GM19023 (cell line): ENCODE measurements around the gene KDM1B.
"Not testable (repeated sequence)": the region's sequence is repeated elsewhere in the genome, so short reads cannot be mapped to it uniquely, and the experiment has no call there.

ENCODE experiments used
- ATAC-seq: cut with Tn5 transposase; IDR thresholded peaks from one replicate; pipeline ENCODE4 v1.9.1; 2021; ENCODE audit warnings: mild to moderate bottlenecking, moderate library complexity; ENCODE audit not compliant: unreplicated experiment

Gene KDM1B

DNA sequence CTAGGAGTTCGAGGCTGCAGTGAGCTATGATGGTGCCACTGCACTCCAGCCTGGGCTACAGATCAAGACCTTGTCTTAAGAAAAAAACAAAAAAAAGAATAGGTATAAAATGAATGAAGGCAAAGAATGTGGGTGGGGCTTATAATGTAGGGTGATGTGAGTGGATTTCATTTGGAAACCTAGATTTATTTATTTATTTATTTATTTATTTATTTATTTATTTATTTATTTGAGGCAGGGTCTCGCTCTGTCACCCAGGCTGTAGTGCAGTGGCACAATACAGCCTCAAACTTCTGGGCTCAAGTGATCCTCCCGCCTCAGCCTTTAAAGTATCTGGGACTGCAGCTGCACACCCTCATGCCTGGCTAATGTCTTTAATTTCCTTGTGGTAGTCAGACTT lies 3.8 kb upstream of the KDM1B start:
- ATAC-seq: not testable (repeated sequence)

DNA sequence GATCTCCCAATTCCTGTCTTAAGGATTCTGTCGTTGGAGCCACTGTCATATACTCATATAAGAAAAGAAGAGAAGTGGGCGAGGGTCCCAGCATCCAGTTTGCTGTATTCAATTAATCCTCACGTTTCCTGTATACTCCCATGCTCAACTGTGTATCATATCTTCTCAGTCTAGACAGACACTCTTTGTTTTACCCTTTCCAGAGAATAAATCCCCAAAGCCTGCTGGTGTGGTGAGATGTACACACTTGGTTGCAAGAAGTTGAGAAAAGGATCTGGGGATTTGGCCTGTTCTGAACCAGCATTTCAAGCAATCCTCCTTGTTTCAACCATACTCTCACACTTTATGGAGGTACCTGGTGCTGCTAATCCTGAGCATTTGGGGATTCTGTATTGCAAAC lies 3.4 kb upstream of the KDM1B start:
- ATAC-seq: no peak

DNA sequence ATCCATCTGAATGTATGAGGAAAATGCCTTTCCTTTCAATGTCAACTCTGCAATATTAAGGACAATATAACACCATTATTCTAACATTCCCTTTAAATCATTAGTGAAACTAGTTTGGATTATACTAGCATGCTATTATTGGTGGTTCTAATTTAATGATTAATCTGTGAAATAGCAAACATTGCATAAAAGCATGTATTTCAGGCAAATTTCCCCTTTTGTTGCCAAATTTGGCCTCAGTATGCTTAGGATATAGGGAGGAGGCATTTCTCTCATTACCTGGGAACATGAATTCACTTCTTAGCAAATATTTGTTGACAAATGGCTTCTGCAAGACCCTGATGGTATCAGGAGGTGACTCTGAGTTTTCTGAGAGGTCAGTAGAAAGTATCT lies 1.9 kb upstream of the KDM1B start:
- no peak for ATAC-seq

DNA sequence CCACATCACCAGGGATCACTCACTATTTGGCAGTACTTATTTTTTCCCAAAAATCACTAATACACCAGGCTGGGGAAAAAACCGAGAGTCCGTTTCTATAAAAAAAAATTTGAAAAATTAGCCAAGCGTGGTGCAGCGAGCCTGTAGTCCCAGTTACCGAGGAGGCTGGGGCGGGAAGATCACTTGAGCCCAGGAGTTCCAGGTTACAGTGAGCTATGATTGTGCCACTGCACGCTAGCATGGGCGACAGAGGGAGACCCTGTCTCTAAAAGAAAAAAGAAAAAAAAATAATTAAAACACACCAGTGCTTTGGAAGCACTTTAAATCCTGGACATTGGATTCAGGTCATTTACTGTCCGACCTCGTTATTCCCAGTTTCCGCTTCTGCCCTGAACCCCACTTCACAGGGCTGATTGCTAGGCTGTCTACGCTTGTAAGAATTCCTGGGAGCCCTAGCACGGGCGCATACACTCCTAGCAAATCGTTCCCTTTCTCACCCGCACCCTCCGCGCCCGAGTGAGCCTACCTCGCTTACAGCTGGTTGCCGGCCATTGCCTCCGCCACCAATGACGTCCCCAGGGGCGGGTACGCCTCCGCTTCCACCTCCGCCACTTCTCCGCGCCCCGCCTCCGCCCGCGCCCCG lies 594 bp upstream of the KDM1B start, which contains the start of gene TPMT:
Gene TPMT, minus strand, starts transcription at position 571 of the 643 bp plus-strand sequence. CDS start 5,950 bp downstream, outside the sequence.
- ATAC-seq: peak; percentile 62

DNA sequence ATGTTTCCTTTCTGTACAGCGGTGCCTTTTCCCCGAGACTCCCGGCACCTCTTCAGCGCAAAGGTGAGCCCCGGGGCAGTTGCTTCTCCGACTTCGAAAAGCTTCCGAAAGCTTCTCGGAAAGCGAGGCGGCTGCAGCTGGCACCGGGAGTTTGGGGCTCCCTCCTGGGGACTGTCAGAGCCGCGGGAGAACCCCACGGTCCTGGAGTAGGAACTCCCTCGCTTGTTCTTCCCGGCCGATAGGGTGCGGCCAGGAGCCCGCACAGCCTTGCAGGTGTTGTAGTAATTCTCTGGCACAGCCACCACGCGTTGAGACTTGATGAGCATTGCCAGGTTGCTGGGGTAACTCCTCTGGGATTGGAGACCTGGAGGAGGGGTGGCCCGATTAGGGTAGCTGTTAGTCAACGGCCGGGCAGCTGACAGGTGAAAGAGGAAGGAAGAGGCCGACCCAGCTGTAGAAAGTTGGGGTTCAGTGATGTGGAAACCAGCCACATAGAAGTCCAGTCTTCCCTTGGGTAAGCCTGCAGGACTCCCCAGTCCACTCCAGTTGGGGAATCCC lies 721 bp downstream of the KDM1B start:
- ATAC-seq: peak; percentile 19

DNA sequence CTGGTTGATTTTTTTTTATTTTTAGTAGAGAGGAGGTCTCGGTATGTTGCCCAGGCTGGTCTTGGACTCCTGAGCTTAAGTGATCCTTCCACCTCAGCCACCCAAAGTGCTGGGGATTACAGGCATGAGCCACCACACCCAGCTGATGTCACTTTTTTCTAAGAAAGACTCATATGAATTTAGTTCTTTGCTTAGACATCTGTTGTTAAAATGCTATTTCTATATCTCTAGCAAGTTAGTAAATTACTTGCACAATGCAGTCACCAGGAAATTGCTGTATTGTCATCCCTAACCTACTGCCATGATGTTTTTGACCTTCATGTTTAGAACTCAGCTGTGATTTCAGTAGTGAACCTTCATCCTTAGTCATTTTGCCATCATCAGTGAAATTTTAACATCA lies 5.7 kb downstream of the KDM1B start:
- no peak for ATAC-seq

DNA sequence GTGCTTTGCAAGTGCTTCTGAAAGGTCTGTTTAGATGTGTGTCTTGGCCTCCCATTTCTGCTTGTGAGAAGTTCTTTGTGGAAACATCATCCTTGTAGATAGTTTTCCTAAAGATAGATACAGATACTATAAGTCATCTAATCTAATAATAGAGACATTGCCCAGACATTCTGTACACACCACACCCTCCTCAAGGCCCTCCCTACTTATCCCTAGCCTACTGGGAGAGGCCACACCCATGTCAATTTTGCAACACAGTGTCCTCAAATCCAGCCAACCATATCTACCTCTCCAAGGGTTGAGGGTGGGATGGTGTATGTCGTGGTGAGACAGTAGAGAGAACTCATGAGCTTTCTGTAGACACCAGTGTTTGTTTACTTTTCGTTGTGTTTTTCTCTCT lies 6.2 kb downstream of the KDM1B start:
- ATAC-seq: no peak

DNA sequence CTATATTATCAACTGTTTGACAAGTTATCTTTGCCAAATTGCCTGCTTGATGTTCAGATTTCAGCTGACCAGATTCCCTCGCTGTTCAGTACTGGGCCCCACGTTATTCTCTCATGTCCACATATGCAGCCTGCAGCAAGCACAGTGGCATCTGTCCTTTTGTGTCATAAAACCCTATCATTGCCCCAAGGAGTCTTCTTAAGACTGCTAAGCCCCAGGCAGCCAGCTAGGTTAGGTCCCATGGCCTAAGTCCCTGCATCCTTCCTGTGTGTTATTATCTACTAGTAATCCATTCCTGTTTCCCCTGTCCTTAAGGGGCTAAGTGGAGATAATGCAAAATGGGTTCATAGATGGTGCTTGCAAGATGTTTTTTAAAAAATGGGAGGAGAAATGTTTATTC lies 7.2 kb downstream of the KDM1B start:
- no peak for ATAC-seq

DNA sequence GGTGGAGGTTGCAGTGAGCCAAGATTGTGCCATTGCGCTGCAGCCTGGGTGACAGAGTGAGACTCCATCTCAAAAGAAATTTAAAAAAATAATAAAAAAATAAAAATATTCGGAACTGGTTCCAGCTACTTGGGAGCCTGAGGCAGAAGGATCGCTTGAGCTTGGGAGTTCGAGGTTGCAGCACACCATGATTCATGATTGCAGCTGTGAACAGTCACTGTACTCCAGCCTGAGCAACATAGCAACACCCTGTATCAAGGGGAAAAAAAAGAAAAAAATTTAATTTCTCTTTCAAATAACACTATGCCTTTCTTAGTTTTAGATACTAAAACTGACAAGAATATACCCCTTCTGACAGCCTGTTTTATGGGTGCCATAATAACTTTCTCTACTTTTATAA lies 10.5 kb downstream of the KDM1B start:
- ATAC-seq: no peak

DNA sequence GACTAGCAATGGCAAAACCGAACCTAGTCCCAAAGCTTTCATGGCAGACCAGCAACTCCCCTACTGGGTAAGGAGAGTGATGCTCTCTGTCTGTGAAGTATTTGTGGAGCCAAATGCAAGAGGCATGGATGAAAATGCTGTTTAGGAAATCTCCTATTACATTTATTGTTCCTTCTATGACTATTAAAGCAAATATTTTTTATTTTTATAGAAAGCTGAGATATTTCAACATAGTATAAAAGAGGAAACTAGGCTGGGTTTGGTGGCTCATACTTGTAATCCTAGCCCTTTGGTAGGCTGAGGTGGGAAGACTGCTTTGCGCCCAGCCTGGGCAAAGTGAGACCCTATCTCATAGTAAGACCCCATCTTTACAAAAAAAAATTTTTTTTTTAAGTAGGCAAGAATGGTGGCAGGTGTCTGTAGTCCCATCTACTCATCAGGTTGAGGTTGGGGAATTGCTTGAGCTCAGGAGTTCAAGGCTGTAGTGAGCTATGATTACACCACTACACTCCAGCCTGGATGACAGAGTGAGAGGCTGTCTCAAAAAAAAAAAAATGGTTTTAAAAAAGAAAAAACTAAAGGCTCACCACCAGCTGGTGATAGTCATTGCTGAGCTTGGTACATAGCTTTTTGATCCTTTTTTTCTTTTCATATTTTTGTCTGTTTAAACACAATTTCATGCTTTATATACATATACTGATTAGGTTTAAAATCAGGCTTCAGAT lies 11.3 kb downstream of the KDM1B start:
- no peak for ATAC-seq

DNA sequence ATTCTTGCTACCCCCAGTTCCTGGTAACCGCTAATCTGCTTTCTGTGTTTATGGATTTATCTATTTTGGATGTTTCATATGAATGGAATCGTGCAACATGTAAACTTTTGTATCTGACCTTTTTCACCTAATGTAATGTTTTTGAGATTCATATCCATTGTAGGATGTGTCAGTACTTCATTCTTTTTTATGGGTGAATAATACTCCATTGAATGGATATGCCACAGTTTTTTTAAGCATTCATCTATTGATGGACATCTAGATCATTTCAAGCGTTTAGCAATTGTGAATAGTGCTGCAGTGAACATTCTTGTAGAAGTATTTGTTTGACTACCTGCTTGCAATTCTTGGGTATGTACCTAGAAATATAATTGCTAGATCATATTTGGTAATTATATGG lies 13.0 kb downstream of the KDM1B start:
- no peak for ATAC-seq

DNA sequence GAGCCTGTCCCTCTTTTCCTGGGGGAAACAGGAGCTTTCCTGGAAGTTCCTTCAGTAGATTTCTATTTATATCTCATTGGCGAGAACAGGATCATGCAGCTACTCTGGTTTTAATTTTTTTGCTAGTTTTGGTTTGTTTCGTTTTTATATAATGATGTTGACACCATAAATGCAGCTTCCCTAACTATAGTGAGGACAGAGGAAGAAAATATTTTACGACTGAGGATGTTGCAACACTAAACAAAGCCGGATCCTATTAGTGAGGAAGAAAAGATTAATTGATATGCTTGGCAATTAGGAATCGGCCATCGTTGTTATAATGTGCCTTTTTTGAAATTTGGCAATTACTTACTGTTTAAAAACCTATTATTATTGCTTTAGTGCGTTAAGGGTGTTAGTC lies 16.6 kb downstream of the KDM1B start:
- no peak for ATAC-seq

DNA sequence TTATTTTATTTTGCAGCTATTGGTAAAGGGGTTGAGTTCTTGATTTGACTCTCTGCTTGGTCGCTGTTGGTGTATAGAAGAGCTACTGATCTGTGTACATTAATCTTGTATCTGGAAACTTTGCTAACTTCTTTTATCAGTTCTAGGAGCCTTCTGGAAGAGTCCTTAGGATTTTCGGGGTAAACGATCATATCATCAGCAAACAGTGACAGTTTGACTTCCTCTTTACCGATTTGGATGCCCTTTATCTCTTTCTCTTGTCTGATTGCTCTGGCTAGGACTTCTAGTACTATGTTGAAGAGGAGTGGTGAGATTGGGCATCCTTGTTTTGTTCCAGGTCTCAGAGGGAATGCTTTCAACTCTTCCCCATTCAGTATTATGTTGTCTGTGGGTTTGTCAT lies 21.0 kb downstream of the KDM1B start:
- ATAC-seq: not testable (repeated sequence)

DNA sequence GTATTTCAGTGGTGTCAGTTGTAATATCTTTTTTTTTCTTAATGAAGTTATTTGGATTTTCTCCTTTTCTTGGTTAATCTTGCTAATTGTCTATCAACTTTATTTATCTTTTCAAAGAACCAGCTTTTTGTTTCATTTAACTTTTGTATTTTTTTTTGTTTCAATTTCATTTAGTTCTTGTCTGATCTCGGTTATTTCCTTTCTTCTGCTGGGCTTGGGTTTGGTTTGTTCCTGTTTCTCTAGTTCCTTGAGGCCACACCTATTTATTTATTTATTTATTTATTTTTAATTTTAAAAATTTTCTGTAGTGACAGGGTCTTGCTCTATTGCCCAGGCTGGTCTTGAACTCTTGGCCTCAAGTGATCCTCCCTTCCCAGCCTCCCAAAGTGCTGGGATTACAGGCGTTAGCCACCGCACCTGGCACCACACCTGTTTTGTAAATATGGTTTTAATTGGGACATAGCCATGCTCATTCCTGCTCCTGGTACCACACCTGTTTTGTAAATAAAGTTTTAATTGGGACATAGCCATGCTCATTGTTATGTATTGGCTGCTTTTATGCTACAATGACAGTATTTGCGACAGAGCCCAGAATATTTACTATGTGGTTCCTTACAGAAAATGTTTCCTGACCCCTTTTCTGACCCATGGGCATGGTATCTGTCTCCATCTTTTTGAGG lies 22.2 kb downstream of the KDM1B start:
- ATAC-seq: no peak

DNA sequence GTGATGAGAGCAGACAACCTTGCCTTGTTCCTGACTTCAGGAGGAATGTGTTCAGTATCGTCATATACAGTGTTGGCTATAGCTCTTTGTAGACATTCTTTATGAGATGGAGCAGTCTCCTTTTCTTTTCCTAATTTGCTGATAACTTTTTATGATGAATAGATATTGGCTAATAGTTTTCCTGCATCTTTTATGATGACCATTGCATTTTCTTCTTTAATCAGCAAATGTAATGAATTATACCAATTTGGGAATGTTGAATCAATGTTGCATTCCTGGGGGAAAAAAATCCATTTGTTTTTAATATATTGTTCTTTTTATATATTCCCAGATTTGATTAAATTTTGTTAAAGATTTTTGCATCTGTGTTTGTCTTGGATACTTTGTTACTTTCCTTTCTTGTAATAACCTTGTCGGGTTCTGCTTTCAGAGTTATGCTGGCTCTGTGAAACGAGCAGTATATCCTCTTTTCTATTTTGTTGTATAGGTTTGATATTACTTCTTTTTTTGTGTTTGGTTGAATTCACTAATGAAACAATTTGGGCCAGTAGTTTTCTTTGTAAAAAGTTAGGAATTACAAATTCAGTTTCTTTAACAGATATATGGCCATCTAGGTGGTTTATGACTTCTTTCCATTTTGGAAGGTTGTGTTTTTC lies 23.9 kb downstream of the KDM1B start:
- no peak for ATAC-seq

DNA sequence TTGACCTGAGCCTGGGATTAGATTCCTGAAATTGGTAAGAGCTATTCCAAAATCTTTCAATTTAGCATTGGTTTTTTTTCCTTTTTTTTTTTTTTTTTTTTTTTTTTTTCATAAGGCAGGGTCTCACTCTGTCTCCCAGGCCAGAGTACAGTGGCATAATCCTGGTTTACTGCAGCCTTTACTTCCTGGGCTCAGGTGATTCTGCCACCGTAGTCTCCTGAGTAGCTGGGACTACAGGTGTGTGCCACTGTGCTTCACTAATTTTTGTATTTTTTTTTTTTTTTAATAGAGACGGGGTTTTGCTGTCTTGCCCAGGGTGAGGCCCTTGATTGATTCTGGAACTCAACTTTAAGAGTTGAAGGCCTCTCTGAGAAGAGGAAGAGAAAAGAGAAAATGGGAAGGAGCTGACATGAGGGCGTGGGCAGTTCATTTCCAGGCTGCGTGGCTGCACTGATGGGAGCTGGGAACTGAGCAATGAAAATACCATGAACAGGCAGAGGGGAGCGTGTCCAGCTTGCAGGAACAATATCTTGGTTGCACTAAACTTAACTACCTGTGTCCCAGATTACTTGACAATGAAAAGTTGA lies 24.6 kb downstream of the KDM1B start:
- ATAC-seq: no peak

DNA sequence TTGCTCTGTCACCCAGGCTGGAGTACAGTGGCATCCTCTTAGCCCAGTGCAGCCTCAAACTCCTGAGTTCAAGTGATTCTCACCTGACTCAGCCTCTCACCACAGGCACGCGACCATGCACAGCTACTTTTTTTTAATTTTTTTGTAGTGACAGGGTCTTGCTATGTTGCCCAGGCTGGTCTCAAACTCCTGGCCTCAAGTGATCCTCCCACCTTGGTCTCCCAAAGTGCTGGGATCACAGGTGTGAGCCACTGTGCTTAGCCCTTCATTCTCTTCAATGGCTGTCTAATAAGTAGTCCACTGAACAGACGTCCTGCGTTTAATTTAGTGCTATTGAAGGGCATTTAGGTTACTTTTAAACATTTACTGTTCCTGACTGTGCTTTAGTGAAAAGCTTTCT lies 27.3 kb downstream of the KDM1B start:
- no peak for ATAC-seq

DNA sequence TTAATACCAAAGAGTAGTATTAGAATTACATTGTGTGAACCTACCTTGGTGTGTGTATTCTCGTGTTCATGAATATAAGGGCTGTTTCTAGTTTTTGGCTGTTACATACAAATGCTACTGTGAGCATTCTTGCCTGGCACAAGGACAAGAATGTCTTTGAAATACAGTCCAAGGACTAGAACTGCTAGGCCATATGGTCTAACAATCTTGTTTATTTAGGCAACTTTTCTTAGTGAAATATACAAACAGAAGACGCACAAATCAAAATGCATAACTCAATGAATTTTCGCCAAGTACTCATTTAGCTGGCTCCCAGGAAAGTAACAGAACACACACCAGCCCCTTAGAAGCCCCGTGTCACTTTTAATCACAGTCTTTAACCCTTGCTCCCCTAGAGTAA lies 28.5 kb downstream of the KDM1B start:
- ATAC-seq: no peak

DNA sequence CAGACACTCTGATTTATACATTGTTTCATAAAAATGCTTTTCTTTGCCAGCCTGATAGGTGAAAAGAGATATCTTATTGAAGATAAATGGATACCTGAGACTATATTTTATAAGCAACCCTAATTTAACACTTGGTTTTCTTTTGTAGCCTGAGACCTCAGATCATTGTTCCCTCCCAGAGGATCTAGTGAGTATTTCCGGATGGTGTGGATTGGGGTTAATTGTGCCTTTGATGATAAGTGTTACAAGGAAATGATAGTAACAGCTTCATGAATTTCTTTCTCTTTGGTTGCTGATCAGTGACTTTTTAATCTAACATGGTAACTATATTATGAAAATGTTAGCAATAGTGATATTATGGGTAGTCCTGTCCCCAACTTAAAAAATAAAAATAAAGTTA lies 30.4 kb downstream of the KDM1B start:
- ATAC-seq: no peak

DNA sequence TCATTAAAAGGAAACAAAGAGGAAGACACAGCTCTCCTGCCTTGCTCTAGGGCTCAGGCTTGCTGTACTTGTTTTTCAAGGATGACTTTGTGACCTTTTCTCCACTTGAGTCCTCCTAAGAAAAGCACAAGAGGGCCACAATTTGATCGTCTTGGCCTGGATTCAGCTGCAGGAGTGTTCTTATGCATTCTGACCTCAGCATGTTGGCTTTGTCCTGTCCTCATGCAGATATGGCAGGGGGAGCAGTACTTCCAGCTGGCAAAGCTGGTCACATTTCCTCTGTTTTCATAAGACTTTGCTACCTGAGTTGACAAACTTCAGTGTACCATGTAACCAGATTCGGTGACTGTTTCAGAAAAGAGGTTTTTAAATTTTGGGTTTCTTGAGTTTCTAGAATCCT lies 30.8 kb downstream of the KDM1B start:
- ATAC-seq: no peak
